WI38 (cell line): ENCODE data around the gene MARVELD2.

Source experiments
- H3K4me3 ChIP-seq: 2 replicates; pipeline ENCODE4 v1.5.1; 2011; ENCODE audit warnings: low read depth, mild to moderate bottlenecking, control low read depth, low read length
- TF ChIP-seq, protein P1 (sequence below): IDR thresholded peaks from 2 replicates; pipeline ENCODE4 v1.5.1; 2012; ENCODE audit warnings: low read depth, mild to moderate bottlenecking, control low read depth, low read length

MARVELD2 gene

DNA sequence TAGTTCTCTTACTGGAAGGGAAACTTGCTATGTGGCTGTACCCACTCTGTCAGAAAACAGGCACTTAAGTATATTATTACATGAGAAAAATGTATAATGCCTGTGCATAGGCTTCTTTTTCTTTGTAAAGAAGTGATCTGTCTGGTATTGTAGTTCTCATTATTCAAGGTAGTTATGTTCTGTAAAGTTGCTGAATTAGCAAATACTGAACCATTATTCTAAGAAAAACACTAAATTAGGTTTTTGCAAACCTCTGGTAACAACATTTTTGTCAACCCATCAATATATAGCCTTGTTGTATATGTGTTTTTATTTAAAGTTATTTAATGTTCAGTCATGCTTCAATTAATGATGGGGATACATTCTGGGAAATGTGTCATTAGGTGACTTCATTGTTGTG is 36.5 kb upstream of the MARVELD2 start:
- TF ChIP-seq, protein P1, sequence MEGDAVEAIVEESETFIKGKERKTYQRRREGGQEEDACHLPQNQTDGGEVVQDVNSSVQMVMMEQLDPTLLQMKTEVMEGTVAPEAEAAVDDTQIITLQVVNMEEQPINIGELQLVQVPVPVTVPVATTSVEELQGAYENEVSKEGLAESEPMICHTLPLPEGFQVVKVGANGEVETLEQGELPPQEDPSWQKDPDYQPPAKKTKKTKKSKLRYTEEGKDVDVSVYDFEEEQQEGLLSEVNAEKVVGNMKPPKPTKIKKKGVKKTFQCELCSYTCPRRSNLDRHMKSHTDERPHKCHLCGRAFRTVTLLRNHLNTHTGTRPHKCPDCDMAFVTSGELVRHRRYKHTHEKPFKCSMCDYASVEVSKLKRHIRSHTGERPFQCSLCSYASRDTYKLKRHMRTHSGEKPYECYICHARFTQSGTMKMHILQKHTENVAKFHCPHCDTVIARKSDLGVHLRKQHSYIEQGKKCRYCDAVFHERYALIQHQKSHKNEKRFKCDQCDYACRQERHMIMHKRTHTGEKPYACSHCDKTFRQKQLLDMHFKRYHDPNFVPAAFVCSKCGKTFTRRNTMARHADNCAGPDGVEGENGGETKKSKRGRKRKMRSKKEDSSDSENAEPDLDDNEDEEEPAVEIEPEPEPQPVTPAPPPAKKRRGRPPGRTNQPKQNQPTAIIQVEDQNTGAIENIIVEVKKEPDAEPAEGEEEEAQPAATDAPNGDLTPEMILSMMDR, result no peak
- H3K4me3 ChIP-seq, result no peak overlapping the region

DNA sequence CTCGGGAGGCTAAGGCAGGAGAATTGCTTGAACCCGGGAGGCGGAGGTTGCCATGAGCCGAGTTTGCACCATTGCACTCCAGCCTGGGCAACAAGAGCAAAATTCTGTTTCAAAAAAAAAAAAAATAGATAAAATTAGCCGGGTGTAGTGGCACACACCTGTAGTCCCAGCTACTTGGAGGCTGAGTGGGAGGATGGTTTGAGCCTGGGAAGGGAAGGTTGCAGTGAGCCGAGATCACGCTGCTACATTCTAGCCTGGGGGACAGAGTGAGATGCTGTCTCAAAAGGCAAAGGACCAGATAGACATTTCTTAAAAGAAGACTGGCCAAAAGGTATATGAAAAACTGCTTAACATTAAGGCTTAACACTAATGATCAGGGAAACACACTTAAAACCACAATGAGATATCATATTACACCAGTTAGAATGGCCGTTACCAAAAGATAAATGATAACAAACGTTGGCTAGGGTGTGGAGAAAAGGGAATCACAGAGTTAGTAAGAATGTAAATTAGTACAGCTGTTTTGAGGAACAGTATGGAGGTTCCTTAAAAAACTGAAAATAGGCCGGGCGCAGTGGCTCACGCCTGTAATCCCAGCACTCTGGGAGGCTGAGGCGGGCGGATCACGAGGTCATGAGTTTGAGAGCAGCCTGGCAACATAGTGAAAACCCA is 10.1 kb upstream of the MARVELD2 start:
- no peak overlapping the region for H3K4me3 ChIP-seq
- TF ChIP-seq, protein P1, result no peak

DNA sequence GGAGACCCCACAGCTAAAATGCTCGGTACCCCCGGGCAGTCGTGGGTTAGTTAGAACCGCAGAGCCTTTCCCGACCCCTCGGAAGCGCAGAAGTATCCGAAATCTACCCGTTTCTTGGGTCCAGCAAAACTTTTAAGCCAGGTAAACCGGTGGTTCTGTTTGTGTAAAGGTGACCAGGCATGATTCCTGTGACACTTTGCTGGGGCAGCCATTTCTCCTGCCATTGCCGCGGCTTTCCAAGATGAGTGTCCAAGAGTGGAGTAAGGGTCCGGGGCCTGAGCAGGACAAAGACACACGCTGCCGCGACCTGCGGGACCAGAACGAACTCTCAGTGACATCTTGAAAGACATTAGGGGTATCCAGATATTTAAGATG is 655 bp downstream of the MARVELD2 start:
- H3K4me3 ChIP-seq, result no peak overlapping the region
- TF ChIP-seq, protein P1, result no peak

DNA sequence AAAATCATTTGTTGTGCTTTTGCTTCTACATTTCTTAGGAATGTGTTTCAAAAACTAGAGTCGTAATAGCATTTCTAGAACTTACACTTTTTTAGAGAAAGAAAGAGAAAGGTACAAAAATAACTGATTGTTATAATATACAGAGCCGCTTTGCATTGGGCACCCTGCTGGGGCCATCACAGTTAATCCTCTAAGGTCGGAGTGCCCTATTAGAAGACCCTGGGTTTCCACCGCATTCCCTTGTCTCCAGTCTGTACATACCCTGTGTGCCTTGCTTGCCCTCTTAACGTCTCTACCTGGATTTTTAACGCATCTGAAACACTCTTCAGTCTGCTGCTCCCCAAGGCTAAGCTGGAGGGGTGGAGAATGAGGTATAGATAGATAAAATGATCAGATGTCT is 1.3 kb downstream of the MARVELD2 start:
- no peak overlapping the region for H3K4me3 ChIP-seq

DNA sequence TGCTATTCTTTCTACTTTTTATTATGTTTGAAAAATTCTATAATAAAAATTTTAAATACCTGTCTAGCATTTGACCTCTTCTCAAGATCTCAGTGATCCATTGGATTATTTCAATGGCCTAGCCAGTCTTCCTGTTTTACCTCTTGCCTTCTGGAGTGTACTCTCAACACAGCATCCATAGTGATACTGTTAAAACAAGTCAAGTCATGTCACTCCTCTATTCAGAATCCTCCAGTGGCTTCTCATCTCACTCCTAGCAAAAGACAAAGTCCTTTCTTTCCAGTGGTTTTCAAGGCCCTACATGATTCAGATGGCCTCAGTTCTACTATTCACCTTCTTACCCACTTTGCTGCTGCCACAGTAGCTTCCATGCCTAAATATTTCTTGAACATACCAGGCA is 1.8 kb downstream of the MARVELD2 start:
- no peak overlapping the region for H3K4me3 ChIP-seq
- TF ChIP-seq, protein P1, result no peak

More for the DNA sequence above, 1.3 kb downstream of the MARVELD2 start:
- TF ChIP-seq, protein P1, result no peak

DNA sequence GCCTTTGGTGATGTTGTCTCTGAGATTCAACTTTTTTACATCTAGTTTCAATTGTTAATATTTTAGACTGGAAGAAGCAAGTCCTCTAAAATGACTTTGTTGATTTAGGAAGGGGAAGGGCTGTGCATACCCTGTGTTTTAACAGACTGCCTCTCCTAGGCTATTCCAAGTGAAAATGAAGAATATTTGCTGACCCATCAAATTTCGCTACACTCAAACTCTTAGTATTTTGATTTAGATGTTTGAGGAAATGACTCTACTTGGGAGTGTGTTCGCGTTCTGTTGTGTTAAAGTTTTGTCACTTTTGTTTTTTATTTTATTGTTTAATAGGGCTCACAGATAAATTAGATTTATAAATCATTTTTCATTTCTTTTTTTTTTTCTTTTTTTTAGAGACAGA is 3.6 kb downstream of the MARVELD2 start:
- TF ChIP-seq, protein P1, result no peak
- no peak overlapping the region for H3K4me3 ChIP-seq

DNA sequence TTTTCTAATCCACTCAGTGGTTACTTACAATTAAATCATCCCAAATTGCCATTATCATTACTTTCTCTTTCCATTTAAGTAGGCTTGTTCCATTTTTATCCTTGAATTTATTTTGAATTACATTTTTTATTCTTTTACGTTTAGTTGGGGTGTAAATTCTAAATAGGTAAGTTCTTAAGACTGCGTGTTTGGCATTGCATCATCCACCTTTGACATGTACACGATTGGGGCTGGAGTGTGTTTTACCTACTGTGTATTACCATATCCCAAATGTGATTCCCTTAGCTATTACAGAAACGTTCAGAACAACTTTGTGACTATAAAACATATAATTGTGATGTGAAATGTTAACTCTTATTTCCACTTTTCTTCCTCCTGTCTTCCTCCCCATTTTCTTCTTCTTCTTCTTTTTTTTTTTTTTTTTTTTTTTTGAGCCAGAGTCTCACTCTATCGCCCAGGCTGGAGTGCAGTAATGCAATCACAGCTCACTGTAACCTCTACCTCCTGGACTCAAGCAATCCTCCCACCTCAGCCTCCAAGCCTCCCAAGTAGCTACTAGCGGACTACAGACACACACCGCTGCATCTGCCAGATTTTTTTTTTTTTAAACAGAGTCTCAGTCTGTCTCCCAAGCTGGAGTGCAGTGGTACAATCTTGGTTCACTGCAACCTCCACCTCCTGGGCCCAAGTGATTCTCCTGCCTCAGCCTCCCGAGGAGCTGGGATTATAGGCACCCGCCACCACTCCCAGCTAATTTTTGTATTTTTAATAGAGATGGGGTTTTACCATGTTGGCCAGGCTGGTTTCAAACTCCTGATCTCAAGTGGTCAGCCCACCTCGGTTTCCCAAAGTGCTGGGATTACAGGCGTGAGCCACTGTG is 16.7 kb downstream of the MARVELD2 start:
- H3K4me3 ChIP-seq, result no peak overlapping the region
- TF ChIP-seq, protein P1, result no peak
